KMS-11 (cell line): ENCODE results near the gene MYRF.

Source experiments
- H2AFZ ChIP-seq: fragments of 200-600 bp; sonication (generic); 2 replicates; pipeline ENCODE4 v1.6.1; 2016; ENCODE audit warnings: antibody characterized with exemption, mixed run types, low read depth
- H3K27ac ChIP-seq: fragments of 200-600 bp; sonication (generic); 2 replicates; pipeline ENCODE4 v1.6.1; 2016; ENCODE audit warnings: mild to moderate bottlenecking, mixed run types
- H3K27me3 ChIP-seq: fragments of 200-600 bp; sonication (generic); 2 replicates; pipeline ENCODE4 v1.6.1; 2017; ENCODE audit warnings: mild to moderate bottlenecking, low read depth, mixed run types, moderate library complexity; ENCODE audit not compliant: insufficient read depth
- H3K36me3 ChIP-seq: fragments of 200-600 bp; sonication (generic); 2 replicates; pipeline ENCODE4 v1.6.1; 2017; ENCODE audit warnings: mild to moderate bottlenecking, mixed run types; ENCODE audit not compliant: insufficient read depth
- H3K4me1 ChIP-seq: fragments of 200-600 bp; sonication (generic); 2 replicates; pipeline ENCODE4 v1.6.1; 2016; ENCODE audit warnings: mild to moderate bottlenecking, low read depth, mixed run types; ENCODE audit not compliant: poor library complexity, severe bottlenecking
- H3K4me2 ChIP-seq: fragments of 200-600 bp; sonication (generic); 2 replicates; pipeline ENCODE4 v1.7.0; 2016; ENCODE audit warnings: mild to moderate bottlenecking, mixed run types
- H3K4me3 ChIP-seq: fragments of 200-600 bp; sonication (generic); IDR thresholded peaks from 2 replicates; pipeline ENCODE4 v1.6.1; 2017; ENCODE audit warnings: low read depth, low read length, mixed read lengths; ENCODE audit not compliant: insufficient read depth
- H3K79me2 ChIP-seq: fragments of 200-600 bp; sonication (generic); 2 replicates; pipeline ENCODE4 v1.6.1; 2016; ENCODE audit warnings: low read depth, mixed run types; ENCODE audit not compliant: insufficient read depth
- H3K9ac ChIP-seq: fragments of 200-600 bp; sonication (generic); 2 replicates; pipeline ENCODE4 v1.6.1; 2016; ENCODE audit warnings: mild to moderate bottlenecking, mixed run types
- H4K20me1 ChIP-seq: fragments of 200-600 bp; sonication (generic); 2 replicates; pipeline ENCODE4 v1.6.1; 2016; ENCODE audit warnings: mild to moderate bottlenecking, mixed run types; ENCODE audit not compliant: insufficient read depth
- TF ChIP-seq, protein P1 (sequence below): fragments of 200-600 bp; sonication (generic); conservative IDR thresholded peaks from 2 replicates; pipeline ENCODE4 v1.6.1; 2017; ENCODE audit warnings: low read depth, mild to moderate bottlenecking, antibody characterized with exemption, low read length, moderate library complexity, mixed read lengths

MYRF gene

DNA sequence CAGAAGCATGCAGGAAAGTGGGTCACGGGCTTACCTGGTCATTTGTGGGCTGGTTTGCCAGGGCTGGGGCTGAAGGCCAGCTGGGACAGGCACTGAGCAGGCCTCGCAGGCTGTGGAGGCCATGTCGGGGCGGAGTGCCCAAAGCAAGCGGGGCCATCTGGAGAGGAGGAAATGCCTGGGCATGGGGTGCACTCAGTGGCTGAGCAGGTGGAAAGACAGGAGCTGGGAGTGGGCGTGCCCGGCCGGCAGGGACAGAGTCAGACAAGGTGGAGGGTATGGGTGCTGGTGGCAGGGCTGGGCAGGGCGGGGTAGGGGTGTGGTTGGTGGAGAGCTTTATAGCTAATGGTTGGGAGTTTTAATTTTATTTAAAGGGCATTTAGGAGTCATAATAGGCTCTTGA, 44.9 kb upstream of the MYRF start:
- Histone ChIP-seq H3K4me2 (no peak overlapping the region), H3K79me2 (no peaks in the 10 kb centered on the region), H3K36me3 (no peaks in the 10 kb centered on the region), H3K4me1 (no peaks in the 10 kb centered on the region), H3K9ac (no peak overlapping the region), H3K4me3 (no peak overlapping the region), H3K27ac (no peak overlapping the region), H4K20me1 (no peaks in the 10 kb centered on the region), H3K27me3 (peaks cover 75% of the 10 kb centered on the region), H2AFZ (no peak overlapping the region)
- TF ChIP-seq, protein P1, sequence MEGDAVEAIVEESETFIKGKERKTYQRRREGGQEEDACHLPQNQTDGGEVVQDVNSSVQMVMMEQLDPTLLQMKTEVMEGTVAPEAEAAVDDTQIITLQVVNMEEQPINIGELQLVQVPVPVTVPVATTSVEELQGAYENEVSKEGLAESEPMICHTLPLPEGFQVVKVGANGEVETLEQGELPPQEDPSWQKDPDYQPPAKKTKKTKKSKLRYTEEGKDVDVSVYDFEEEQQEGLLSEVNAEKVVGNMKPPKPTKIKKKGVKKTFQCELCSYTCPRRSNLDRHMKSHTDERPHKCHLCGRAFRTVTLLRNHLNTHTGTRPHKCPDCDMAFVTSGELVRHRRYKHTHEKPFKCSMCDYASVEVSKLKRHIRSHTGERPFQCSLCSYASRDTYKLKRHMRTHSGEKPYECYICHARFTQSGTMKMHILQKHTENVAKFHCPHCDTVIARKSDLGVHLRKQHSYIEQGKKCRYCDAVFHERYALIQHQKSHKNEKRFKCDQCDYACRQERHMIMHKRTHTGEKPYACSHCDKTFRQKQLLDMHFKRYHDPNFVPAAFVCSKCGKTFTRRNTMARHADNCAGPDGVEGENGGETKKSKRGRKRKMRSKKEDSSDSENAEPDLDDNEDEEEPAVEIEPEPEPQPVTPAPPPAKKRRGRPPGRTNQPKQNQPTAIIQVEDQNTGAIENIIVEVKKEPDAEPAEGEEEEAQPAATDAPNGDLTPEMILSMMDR: no peak

DNA sequence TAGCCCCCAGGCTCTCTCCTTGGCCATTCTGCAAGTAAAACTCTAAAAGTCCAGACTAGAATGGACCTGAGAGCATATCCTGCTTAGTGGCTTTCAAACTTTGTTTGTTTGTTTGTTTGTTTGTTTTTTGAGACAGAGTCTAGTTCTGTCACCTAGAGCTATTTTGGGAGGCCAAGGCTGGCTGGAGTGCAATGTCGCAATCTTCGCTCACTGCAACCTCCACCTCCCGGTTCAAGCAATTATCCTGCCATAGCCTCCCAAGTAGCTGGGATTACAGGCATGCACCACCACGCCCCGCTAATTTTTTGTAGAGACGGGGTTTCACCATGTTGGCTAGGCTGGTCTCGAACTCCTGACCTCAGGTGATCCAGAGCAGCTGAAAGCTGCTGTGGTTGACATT, 43.3 kb upstream of the MYRF start:
- Histone ChIP-seq H3K27me3 (peaks cover 78% of the 10 kb centered on the region), H2AFZ (no peak overlapping the region), H3K4me3 (no peak overlapping the region), H3K4me1 (no peaks in the 10 kb centered on the region), H3K79me2 (no peaks in the 10 kb centered on the region), H3K36me3 (no peaks in the 10 kb centered on the region), H3K4me2 (no peak overlapping the region), H3K27ac (no peak overlapping the region), H4K20me1 (no peaks in the 10 kb centered on the region), H3K9ac (no peak overlapping the region)
- TF ChIP-seq, protein P1: no peak

DNA sequence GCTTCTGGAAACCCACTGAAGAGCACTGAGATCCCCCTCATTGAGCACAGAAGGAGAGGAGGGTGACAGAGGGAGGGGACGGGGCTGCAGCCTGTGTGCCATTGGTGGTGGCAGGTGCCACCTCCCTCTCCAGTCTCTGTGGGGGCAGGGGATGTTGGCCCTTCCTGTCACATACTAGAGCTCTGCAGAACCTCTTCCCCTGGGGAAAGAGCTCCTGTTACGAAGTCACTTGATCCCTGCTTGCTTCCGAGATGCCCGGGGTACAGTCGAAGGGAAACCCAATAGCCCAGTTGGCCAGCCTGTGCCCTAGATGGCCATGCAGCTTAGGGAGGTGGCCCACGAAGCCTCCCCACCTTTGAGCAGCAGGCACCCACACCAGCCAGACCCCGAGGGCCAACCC, 42.9 kb upstream of the MYRF start:
- Histone ChIP-seq H3K27ac (no peak overlapping the region), H3K79me2 (no peaks in the 10 kb centered on the region), H4K20me1 (no peaks in the 10 kb centered on the region), H3K4me3 (no peak overlapping the region), H3K36me3 (no peaks in the 10 kb centered on the region), H3K27me3 (peaks cover 78% of the 10 kb centered on the region), H3K4me2 (no peak overlapping the region), H2AFZ (no peak overlapping the region), H3K9ac (no peak overlapping the region), H3K4me1 (no peaks in the 10 kb centered on the region)
- TF ChIP-seq, protein P1: no peak

DNA sequence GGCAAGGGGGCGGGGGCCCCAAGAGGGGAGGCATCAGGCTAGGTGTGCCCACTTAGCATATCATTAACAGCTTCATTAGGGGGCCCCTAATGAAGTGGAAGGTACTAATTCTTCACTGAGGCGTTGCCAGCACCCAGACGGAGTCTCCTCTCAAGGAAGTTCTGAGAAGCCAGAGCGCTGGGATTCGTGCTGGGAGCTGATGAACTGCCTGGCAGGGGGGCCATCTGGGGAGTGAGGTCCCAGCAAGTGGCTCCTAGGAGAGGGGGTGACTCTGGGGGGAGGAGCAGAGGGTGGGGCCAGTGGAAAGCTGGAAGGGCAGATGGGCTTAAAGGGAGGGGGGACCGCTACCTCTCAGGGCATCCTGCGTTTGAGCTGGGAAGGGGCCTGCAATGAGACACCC, 42.4 kb upstream of the MYRF start:
- H3K36me3 ChIP-seq: no peaks in the 10 kb centered on the region
- no peak overlapping the region for H3K9ac ChIP-seq
- H3K4me1 ChIP-seq: no peaks in the 10 kb centered on the region
- H3K4me2 ChIP-seq: no peak overlapping the region
- no peak overlapping the region for H3K27ac ChIP-seq
- no peaks in the 10 kb centered on the region for H3K79me2 ChIP-seq
- H2AFZ ChIP-seq: no peak overlapping the region
- TF ChIP-seq, protein P1: no peak
- peaks cover 80% of the 10 kb centered on the region for H3K27me3 ChIP-seq
- H3K4me3 ChIP-seq: no peak overlapping the region
- no peaks in the 10 kb centered on the region for H4K20me1 ChIP-seq

DNA sequence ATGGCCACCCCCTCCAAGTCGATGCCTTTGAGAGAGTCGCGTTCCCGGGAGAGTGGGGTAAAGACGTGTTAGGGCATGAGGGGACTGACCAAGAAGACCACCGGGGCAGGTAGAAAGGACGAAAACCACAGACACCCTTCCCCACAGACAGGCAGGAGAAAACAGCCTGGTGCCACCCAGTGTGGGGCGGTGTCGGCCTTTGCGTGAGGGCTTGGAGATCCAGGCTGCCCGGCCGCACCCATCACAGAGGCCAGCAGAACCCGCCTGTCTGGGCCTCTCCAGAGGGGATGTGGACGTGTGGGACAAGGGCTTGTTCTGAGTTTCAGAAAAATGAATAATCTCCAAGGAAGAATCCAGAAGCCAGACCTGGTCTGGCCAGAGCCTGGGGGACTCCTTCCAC, 41.4 kb upstream of the MYRF start:
- no peak overlapping the region for H3K27ac ChIP-seq
- no peaks in the 10 kb centered on the region for H3K4me1 ChIP-seq

More for the DNA sequence above, 41.4 kb upstream of the MYRF start:
- Histone ChIP-seq H3K36me3 (no peaks in the 10 kb centered on the region), H3K4me2 (no peak overlapping the region), H3K79me2 (no peaks in the 10 kb centered on the region), H3K4me3 (no peak overlapping the region), H2AFZ (no peak overlapping the region), H3K27me3 (peaks cover 76% of the 10 kb centered on the region), H3K9ac (no peak overlapping the region), H4K20me1 (no peaks in the 10 kb centered on the region)
- TF ChIP-seq, protein P1: no peak
